NCI-H2196 (cell line): ENCODE measurements around the gene C16orf95.
A peak's percentile ranks its signal among the peaks of the same experiment; 100 is the strongest.

ENCODE experiments used
- DNase-seq: peaks from one replicate; lab custom pipeline; 2025; ENCODE audit not compliant: unreplicated experiment; lab: John Stamatoyannopoulos, UW

C16orf95 gene

GRCh38 chr16:87333581-87334331 is 16.6 kb upstream of the C16orf95 start:
- no peak for DNase-seq

- DNase-seq = no peak
Measured at GRCh38 chr16:87333101-87333500, 15.9 kb upstream of the C16orf95 start.

- no peak for DNase-seq
Measured at GRCh38 chr16:87332150-87332549, 15.0 kb upstream of the C16orf95 start.

- DNase-seq = no peak
Measured at GRCh38 chr16:87331241-87331801, 14.1 kb upstream of the C16orf95 start.

- no peak for DNase-seq
Measured at GRCh38 chr16:87330646-87331045, 13.5 kb upstream of the C16orf95 start.

GRCh38 chr16:87330257-87330624 is 13.0 kb upstream of the C16orf95 start:
- no peak for DNase-seq

GRCh38 chr16:87329436-87330256 is 12.5 kb upstream of the C16orf95 start:
- no peak for DNase-seq

GRCh38 chr16:87328846-87329245 is 11.7 kb upstream of the C16orf95 start:
- no peak for DNase-seq

GRCh38 chr16:87327798-87328495 is 10.8 kb upstream of the C16orf95 start:
- no peak for DNase-seq

- DNase-seq = no peak
Measured at GRCh38 chr16:87326151-87326571, 9.0 kb upstream of the C16orf95 start.

- DNase-seq = no peak
Measured at GRCh38 chr16:87325423-87325858, 8.2 kb upstream of the C16orf95 start.

GRCh38 chr16:87324411-87325275 is 7.5 kb upstream of the C16orf95 start:
- peak; percentile 15 for DNase-seq

- no peak for DNase-seq
Measured at GRCh38 chr16:87323727-87324410, 6.7 kb upstream of the C16orf95 start.

- no peak for DNase-seq
Measured at GRCh38 chr16:87322833-87323726, 5.9 kb upstream of the C16orf95 start.

- DNase-seq = no peak
Measured at GRCh38 chr16:87322360-87322759, 5.2 kb upstream of the C16orf95 start.

GRCh38 chr16:87321336-87322107 is 4.3 kb upstream of the C16orf95 start:
- no peak for DNase-seq

GRCh38 chr16:87320510-87321227 is 3.5 kb upstream of the C16orf95 start:
- DNase-seq = no peak
